Measurements from ENCODE around the gene LAMTOR2.

LAMTOR2 gene

GRCh38 chr1:156090840-156091188 lies 36.2 kb downstream of the LAMTOR2 start:
- H4K20me1 ChIP-seq (ENCODE audit: low read depth, low read length): no peaks in the 10 kb centered on the region
- no peak overlapping the region for H2AFZ ChIP-seq (ENCODE audit: low read depth, low read length, severe bottlenecking)
- no peaks in the 10 kb centered on the region for H3K27me3 ChIP-seq (ENCODE audit: low read length)
- no peaks in the 10 kb centered on the region for H3K36me3 ChIP-seq (ENCODE audit: low read length)
- no peak overlapping the region for H3K27ac ChIP-seq (ENCODE audit: low read depth, low read length)
- no peak overlapping the region for H3K4me3 ChIP-seq (ENCODE audit: insufficient read depth, low read length, poor library complexity, severe bottlenecking)
- H3K9me2 ChIP-seq (replicated peaks; ENCODE audit: insufficient read depth, low read length): no peaks in the 10 kb centered on the region
- no peak overlapping the region for H3K9ac ChIP-seq (ENCODE audit: low read length)
- no peaks in the 10 kb centered on the region for H3F3A ChIP-seq (ENCODE audit: insufficient read depth)
- no peak overlapping the region for H3K4me2 ChIP-seq (ENCODE audit: low read depth, low read length, poor library complexity, severe bottlenecking)
- TF ChIP-seq CTCF (IDR thresholded peaks at IDR 0.05; ENCODE audit: insufficient read depth, low read length, poor library complexity, severe bottlenecking): peak; percentile 57
- no peak for TF ChIP-seq EZH2phosphoT487 (conservative IDR thresholded peaks at IDR 0.05; ENCODE audit: low read length)
- H3K79me2 ChIP-seq (ENCODE audit: insufficient read depth, low read length): no peaks in the 10 kb centered on the region
- no peaks in the 10 kb centered on the region for H3K9me3 ChIP-seq (ENCODE audit: insufficient read depth, low read length)

GRCh38 chr1:156091610-156092009 lies 37.0 kb downstream of the LAMTOR2 start:
- Histone ChIP-seq H2AFZ (ENCODE audit: low read depth, low read length, severe bottlenecking) (no peak overlapping the region), H3K9me3 (ENCODE audit: insufficient read depth, low read length) (no peaks in the 10 kb centered on the region), H3K36me3 (ENCODE audit: low read length) (no peaks in the 10 kb centered on the region), H3K4me3 (ENCODE audit: insufficient read depth, low read length, poor library complexity, severe bottlenecking) (no peak overlapping the region), H3K79me2 (ENCODE audit: insufficient read depth, low read length) (no peaks in the 10 kb centered on the region), H4K20me1 (ENCODE audit: low read depth, low read length) (no peaks in the 10 kb centered on the region), H3K27ac (ENCODE audit: low read depth, low read length) (no peak overlapping the region), H3K9me2 (replicated peaks; ENCODE audit: insufficient read depth, low read length) (no peaks in the 10 kb centered on the region), H3K27me3 (ENCODE audit: low read length) (no peaks in the 10 kb centered on the region), H3F3A (ENCODE audit: insufficient read depth) (no peaks in the 10 kb centered on the region), H3K4me2 (ENCODE audit: low read depth, low read length, poor library complexity, severe bottlenecking) (no peak overlapping the region), H3K9ac (ENCODE audit: low read length) (no peak overlapping the region)
- no peak for TF ChIP-seq CTCF (IDR thresholded peaks at IDR 0.05; ENCODE audit: insufficient read depth, low read length, poor library complexity, severe bottlenecking)
- TF ChIP-seq EZH2phosphoT487 (conservative IDR thresholded peaks at IDR 0.05; ENCODE audit: low read length): no peak

GRCh38 chr1:156095906-156096508 lies 41.4 kb downstream of the LAMTOR2 start:
- Histone ChIP-seq H3K9me3 (ENCODE audit: insufficient read depth, low read length) (no peaks in the 10 kb centered on the region), H3F3A (ENCODE audit: insufficient read depth) (no peaks in the 10 kb centered on the region), H3K79me2 (ENCODE audit: insufficient read depth, low read length) (no peaks in the 10 kb centered on the region), H2AFZ (ENCODE audit: low read depth, low read length, severe bottlenecking) (no peak overlapping the region), H3K9me2 (replicated peaks; ENCODE audit: insufficient read depth, low read length) (no peaks in the 10 kb centered on the region), H4K20me1 (ENCODE audit: low read depth, low read length) (no peaks in the 10 kb centered on the region), H3K36me3 (ENCODE audit: low read length) (no peaks in the 10 kb centered on the region), H3K4me3 (ENCODE audit: insufficient read depth, low read length, poor library complexity, severe bottlenecking) (no peak overlapping the region), H3K27me3 (ENCODE audit: low read length) (no peaks in the 10 kb centered on the region), H3K27ac (ENCODE audit: low read depth, low read length) (no peak overlapping the region), H3K9ac (ENCODE audit: low read length) (no peak overlapping the region), H3K4me2 (ENCODE audit: low read depth, low read length, poor library complexity, severe bottlenecking) (no peak overlapping the region)
- TF ChIP-seq CTCF (IDR thresholded peaks at IDR 0.05; ENCODE audit: insufficient read depth, low read length, poor library complexity, severe bottlenecking) (no peak), EZH2phosphoT487 (conservative IDR thresholded peaks at IDR 0.05; ENCODE audit: low read length) (no peak)

Data from SU-DHL-6 (cell line).